Measurements from ENCODE around the gene CLSTN3.
"Not testable (repeated sequence)": the region's sequence is repeated elsewhere in the genome, so short reads cannot be mapped to it uniquely, and the experiment has no call there.

The CLSTN3 gene

DNA sequence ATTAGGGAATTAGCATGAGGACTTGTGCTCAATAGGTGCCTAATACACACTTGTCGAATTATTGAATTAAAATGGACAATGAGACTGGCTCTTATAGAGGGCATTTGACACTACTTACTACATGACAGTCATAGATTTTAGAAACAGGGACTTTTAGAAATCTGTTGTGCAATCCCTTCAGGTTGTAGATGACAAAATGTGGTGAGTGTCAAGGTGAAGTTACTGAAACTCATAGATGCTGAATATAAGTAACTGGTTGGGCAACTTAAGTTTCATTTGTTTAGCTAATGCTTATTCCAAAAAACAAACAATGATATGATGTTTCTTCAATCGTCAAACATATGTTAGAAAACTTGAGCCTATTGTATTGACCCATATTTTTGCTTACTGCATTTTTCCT, 46.4 kb downstream of the CLSTN3 start:
- TF ChIP-seq, protein P1, sequence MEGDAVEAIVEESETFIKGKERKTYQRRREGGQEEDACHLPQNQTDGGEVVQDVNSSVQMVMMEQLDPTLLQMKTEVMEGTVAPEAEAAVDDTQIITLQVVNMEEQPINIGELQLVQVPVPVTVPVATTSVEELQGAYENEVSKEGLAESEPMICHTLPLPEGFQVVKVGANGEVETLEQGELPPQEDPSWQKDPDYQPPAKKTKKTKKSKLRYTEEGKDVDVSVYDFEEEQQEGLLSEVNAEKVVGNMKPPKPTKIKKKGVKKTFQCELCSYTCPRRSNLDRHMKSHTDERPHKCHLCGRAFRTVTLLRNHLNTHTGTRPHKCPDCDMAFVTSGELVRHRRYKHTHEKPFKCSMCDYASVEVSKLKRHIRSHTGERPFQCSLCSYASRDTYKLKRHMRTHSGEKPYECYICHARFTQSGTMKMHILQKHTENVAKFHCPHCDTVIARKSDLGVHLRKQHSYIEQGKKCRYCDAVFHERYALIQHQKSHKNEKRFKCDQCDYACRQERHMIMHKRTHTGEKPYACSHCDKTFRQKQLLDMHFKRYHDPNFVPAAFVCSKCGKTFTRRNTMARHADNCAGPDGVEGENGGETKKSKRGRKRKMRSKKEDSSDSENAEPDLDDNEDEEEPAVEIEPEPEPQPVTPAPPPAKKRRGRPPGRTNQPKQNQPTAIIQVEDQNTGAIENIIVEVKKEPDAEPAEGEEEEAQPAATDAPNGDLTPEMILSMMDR (IDR thresholded peaks at IDR 0.05; ENCODE audit: low read depth, low read length): no peak
- H3K4me3 ChIP-seq (replicated peaks in 1 of 2; ENCODE audit: low read depth in 2 of 2, low read length in 2 of 2): no peak overlapping the region
- no peak for DNase-seq (ENCODE audit: low read depth in 2 of 2)

DNA sequence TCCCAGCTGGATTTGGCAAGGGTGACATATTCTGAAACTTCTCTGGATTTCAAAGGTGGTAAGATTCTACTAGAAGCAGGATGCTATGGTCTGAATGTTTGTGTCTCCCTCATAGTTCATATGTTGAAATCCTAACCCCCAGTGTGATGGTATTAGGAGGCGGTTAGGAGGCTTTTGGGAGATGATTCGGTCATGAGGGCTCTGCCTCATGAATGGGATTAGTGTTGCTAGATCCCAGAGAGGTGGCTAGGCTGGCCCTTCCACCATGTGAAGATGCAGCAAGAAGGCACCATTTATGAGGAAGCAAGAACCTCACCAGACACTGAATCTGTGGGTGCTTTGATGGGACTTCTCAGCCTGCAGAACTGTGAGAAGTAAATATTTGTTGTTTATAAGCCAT, 48.3 kb downstream of the CLSTN3 start:
- DNase-seq (ENCODE audit: low read depth in 2 of 2): no peak
- no peak overlapping the region for H3K4me3 ChIP-seq (replicated peaks in 1 of 2; ENCODE audit: low read depth in 2 of 2, low read length in 2 of 2)
- TF ChIP-seq, protein P1 (IDR thresholded peaks at IDR 0.05; ENCODE audit: low read depth, low read length): no peak

DNA sequence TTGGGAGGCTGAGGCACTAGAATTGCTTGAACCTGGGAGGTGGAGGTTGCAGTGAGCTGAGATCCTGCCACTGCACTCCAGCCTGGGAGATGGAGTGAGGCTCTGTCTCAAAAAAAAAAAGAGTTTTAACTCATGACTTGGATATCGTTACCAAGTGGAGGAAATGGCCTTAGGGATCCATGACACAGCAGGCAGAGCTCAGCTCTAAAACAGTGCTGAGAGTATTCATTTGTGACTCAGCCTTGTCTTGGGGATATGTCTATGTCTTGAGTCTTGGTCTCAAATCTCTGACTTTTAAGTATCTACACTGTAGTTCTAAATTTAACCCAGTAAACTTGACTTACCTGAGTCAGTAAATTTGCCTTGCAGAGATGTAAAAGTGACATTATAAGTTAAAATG, 50.5 kb downstream of the CLSTN3 start:
- TF ChIP-seq, protein P1 (IDR thresholded peaks at IDR 0.05; ENCODE audit: low read depth, low read length): no peak
- no peak overlapping the region for H3K4me3 ChIP-seq (replicated peaks in 1 of 2; ENCODE audit: low read depth in 2 of 2, low read length in 2 of 2)
- no peak for DNase-seq (ENCODE audit: low read depth in 2 of 2)

- H3K4me3 ChIP-seq (replicated peaks in 1 of 2; ENCODE audit: low read depth in 2 of 2, low read length in 2 of 2); DNase-seq (ENCODE audit: low read depth in 2 of 2): not testable (repeated sequence)
Measured at GRCh38 chr12:7186058-7186457, 55.9 kb downstream of the CLSTN3 start.

GRCh38 chr12:7188562-7189397, 58.6 kb downstream of the CLSTN3 start:
- TF ChIP-seq, protein P1 (IDR thresholded peaks at IDR 0.05; ENCODE audit: low read depth, low read length): peak; percentile 84
- peak; percentile 71 to 81 for DNase-seq (ENCODE audit: low read depth in 2 of 2)
- H3K4me3 ChIP-seq (replicated peaks in 1 of 2; ENCODE audit: low read depth in 2 of 2, low read length in 2 of 2): peak overlapping the region; percentile 91 to 97

DNA sequence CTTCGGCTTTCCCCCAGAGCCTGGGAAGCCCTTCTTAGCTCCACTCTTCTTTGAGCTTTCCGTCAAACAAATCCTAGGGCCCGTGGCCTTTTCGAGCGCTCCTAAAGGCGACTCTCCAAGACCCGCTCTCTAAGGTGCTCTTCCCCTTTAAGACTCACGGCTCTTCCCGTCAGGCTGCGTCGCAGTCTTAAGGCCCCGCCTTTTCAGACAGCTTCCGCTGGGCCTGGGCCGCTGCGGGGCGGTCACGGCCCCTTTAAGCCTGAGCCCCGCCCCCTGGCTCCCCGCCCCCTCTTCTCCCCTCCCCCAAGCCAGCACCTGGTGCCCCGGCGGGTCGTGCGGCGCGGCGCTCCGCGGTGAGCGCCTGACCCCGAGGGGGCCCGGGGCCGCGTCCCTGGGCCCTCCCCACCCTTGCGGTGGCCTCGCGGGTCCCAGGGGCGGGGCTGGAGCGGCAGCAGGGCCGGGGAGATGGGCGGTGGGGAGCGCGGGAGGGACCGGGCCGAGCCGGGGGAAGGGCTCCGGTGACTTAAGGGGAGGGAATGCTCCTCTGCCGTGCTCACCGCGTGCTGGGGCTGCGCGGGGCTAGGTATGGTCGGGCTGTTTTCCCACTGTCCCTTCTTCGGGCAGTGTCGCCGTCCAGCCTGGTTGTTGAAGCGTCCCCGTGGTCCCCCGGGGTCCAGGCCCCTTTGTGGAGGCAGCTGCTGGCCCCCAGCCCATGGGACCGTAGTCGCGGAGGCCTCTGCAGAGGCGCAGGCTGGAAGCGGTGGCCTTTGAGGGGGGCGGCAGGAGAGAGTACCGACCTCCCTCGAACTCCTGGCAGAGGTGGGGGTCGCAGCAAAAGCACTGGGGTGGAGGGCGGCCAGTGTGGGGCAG, 59.5 kb downstream of the CLSTN3 start, which contains the start of gene PEX5:
TSS of gene PEX5 (plus strand) at position 289 of the 870 bp plus-strand sequence. CDS start 692 bp downstream, outside the sequence.
- TF ChIP-seq, protein P1 (IDR thresholded peaks at IDR 0.05; ENCODE audit: low read depth, low read length): no peak
- peak; percentile 95 to 96 for DNase-seq (ENCODE audit: low read depth in 2 of 2)
- H3K4me3 ChIP-seq (replicated peaks in 1 of 2; ENCODE audit: low read depth in 2 of 2, low read length in 2 of 2): peak within 1 kb of the TSS; percentile 91 to 97

Measured in cardiac fibroblast (primary cell).